NCI-H446 (cell line): ENCODE measurements around the gene SERPINE1.
"Not testable (repeated sequence)": the region's sequence is repeated elsewhere in the genome, so short reads cannot be mapped to it uniquely, and the experiment has no call there.

Experiments used
- DNase-seq, 2 experiments: peaks; one replicate each; lab custom pipeline; 2025; lab: John Stamatoyannopoulos, UW

The SERPINE1 gene

DNA sequence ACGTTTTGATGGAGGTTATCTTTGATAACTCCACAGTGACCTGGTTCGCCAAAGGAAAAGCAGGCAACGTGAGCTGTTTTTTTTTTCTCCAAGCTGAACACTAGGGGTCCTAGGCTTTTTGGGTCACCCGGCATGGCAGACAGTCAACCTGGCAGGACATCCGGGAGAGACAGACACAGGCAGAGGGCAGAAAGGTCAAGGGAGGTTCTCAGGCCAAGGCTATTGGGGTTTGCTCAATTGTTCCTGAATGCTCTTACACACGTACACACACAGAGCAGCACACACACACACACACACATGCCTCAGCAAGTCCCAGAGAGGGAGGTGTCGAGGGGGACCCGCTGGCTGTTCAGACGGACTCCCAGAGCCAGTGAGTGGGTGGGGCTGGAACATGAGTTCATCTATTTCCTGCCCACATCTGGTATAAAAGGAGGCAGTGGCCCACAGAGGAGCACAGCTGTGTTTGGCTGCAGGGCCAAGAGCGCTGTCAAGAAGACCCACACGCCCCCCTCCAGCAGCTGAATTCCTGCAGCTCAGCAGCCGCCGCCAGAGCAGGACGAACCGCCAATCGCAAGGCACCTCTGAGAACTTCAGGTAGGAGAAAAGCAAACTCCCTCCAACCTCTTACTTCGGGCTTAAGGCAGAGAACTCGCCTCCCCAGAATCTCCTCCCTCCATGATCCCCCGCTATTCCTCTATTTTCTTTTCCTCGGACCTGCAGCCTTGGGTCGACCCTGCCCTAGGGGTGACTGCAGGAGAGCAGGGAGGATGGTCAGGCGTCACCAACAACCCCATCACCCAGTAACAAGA is at the start of gene SERPINE1:
Gene SERPINE1, plus strand, starts transcription at position 454 of the 809 bp plus-strand sequence. CDS start 1,290 bp downstream, outside the sequence.
- DNase-seq, result no peak

- DNase-seq, result peak; percentile 14 to 60
These were observed 49.4 kb upstream of the SERPINE1 start for GRCh38 chr7:101077303-101078086.

- no peak for DNase-seq
These were observed 45.5 kb upstream of the SERPINE1 start for GRCh38 chr7:101081432-101081831.

GRCh38 chr7:101084865-101085161 is 42.1 kb upstream of the SERPINE1 start:
- no peak for DNase-seq

- DNase-seq, result no peak
These were observed 41.5 kb upstream of the SERPINE1 start, which contains the start of gene TRIM56 for GRCh38 chr7:101085162-101085964. TRIM56 (plus strand) TSS chr7:101085481; CDS start chr7:101087313, 1,832 bp downstream.

DNA sequence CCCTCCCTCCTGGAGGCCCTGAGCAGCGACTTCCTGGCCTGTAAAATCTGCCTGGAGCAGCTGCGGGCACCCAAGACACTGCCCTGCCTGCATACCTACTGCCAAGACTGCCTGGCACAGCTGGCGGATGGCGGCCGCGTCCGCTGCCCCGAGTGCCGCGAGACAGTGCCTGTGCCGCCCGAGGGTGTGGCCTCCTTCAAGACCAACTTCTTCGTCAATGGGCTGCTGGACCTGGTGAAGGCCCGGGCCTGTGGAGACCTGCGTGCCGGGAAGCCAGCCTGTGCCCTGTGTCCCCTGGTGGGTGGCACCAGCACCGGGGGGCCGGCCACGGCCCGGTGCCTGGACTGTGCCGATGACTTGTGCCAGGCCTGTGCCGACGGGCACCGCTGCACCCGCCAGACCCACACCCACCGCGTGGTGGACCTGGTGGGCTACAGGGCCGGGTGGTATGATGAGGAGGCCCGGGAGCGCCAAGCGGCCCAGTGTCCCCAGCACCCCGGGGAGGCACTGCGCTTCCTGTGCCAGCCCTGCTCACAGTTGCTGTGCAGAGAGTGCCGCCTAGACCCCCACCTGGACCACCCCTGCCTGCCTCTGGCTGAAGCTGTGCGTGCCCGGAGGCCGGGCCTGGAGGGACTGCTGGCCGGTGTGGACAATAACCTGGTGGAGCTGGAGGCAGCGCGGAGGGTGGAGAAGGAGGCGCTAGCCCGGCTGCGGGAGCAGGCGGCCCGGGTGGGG is 39.4 kb upstream of the SERPINE1 start:
- DNase-seq, result no peak

GRCh38 chr7:101088069-101088425 is 38.9 kb upstream of the SERPINE1 start:
- DNase-seq, result no peak

DNA sequence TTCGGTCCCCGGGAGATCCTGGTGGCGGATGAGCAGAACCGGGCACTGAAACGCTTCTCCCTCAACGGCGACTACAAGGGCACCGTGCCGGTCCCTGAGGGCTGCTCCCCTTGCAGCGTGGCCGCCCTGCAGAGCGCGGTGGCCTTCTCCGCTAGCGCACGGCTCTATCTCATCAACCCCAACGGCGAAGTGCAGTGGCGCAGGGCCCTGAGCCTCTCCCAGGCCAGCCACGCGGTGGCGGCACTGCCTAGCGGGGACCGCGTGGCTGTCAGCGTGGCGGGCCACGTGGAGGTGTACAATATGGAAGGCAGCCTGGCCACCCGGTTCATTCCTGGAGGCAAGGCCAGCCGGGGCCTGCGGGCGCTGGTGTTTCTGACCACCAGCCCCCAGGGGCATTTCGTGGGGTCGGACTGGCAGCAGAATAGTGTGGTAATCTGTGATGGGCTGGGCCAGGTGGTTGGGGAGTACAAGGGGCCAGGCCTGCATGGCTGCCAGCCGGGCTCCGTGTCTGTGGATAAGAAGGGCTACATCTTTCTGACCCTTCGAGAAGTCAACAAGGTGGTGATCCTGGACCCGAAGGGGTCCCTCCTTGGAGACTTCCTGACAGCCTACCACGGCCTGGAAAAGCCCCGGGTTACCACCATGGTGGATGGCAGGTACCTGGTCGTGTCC is 37.9 kb upstream of the SERPINE1 start:
- no peak for DNase-seq

DNA sequence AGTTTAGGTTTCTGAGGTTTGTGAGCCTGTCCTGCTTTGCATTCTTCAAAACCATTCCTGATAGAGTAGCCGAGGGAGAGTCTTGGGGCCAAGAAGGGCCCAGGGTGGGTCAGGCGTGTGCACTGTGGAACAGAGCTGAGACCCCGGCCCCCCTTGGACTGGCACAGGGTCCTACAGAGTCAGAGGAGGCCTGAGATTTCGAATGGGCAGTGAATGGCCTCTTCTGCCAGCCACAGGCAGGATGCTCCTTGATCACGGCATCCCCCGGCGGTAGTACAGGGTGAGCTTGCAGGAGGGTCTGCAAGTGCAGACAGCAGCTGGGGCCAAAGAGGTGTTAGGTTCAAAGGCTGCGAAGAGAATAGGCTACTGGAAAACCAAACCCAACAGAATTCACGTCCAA is 37.0 kb upstream of the SERPINE1 start:
- no peak for DNase-seq

- DNase-seq, result not testable (repeated sequence)
These were observed 34.5 kb upstream of the SERPINE1 start for GRCh38 chr7:101092266-101092905.

DNA sequence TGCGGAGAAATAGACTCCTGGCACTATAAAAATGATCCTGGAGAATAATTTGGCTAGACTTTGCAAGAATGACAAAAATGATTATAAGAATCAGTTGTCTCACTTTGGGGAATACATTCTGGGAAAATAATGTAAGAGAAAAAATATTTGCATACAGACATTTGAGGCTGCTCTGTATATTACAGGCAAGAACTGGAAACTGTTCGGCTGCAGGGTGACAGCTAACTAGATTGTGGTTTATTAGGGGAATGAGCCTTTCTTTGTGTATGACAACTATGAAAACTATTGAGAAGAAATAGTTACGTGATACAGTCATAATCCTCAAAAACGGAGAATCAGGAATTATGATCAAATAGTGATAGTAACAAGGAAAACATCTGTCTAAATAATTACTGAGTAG is 33.0 kb upstream of the SERPINE1 start:
- no peak for DNase-seq

DNA sequence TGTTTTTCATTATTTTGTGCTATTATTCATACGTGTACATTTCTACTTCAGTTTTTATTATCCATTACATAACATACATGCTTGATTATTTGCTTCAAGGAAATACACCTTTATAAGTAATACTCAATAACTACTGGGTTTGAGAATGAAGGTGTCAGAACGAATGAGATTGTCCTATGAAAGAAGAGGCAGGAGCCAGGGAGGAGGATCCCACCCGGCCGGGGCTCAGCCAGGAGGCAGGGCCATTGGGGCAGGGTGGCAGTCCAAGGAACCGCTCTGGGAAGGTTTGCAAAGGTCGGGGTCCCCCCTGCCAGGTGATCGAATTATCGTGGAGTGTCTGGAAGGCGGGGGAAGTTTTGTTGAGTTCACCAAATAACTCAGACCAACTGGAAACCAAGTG is 32.5 kb upstream of the SERPINE1 start:
- DNase-seq, result no peak

GRCh38 chr7:101094791-101095375 is 32.0 kb upstream of the SERPINE1 start:
- peak in 1 of 2 experiments; percentile 12 for DNase-seq

GRCh38 chr7:101096331-101096956 is 30.5 kb upstream of the SERPINE1 start:
- DNase-seq, result no peak

DNA sequence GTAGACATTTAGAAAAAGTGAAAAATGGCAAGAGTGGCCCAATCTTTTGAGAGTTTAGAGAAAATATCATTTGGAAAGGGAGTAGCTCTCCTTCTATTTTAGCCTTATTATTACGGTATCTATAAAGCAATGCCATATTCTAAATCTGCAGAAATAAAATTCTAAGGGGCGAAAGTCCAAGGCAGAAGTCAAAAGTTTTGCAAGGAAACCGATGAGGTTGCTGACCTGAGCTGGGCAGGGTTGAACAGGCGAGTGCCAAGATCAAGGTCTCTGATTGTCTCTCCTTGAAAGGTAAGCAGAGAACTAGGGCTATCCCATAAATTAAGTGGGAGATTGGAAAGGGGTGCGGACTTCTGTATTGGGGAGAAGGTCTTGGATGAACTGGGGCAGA is 30.0 kb upstream of the SERPINE1 start:
- no peak for DNase-seq

DNA sequence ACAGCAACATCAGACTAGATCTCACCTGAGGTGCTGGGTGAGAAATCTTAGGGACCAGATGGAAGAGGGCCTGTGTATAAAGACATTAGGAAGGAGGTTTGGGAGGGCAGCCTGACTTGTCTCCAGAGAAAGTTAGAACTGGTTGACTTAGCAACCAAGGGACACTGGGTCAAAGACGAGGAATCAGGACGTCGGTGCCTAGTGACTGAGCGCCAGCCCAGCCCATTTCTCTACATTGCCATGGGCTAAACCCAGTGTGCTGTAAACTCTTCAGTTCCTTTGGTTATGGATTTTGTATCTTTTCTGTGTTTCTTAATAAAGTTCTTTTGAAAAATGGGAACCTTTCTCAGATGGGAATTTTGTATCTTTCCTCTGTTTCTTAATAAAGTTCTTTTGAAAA is 29.3 kb upstream of the SERPINE1 start:
- DNase-seq, result no peak

GRCh38 chr7:101099969-101100781 is 26.7 kb upstream of the SERPINE1 start:
- peak; percentile 33 to 67 for DNase-seq

DNA sequence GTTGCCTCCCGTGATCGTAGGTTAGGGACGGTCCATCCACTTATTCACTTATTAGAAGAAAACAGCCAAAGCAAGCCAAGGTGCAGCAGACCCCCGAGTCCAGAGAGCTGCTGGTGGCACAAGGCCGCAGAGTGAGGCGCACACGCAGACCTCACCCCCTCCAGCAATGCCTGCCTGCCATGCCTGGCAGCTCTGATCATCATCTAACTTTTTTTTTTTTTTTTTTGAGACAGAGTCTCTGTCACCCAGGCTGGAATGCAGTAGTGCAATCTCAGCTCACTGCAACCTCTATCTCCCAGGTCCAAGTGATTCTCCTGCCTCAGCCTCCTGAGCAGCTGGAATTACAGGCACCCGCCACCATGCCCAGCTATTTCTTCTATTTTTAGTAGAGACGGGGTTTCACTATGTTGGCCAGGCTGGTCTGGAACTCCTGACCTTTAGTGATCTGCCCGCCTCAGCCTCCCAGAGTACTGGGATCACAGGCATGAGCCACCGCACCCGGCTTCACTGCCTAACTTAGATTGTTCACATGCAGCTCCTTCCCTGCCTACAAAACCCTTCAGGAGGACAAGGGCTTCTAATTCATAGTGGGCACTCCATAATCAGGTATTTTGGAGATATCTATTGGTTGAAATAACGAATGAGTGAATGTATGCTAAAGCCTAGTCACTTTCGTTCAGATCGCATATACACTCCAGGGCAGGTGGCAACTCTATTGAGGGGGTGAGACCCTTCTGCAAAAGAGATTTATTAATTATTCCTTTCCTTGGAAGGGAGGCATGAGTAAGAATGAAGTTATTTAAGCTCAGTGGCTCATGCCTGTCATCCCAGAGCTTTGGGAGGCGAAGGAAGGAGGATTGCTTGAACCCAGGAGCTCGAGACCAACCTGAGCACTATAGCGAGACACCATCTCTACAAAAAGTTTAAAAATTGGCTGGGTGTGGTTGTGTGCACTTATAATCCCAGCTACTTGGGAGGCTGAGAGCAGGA is 25.8 kb upstream of the SERPINE1 start:
- no peak for DNase-seq
